DND-41 (cell line): ENCODE measurements around the gene VWC2.

Experiments used
- CTCF ChIP-seq: IDR thresholded peaks from 2 replicates; pipeline ENCODE4 v1.5.1; 2012; ENCODE audit warnings: borderline replicate concordance, low read length, moderate library complexity, mild to moderate bottlenecking; ENCODE audit not compliant: poor library complexity, severe bottlenecking; ENCODE audit errors: extremely low read depth
- EZH2 ChIP-seq: IDR thresholded peaks from 3 replicates; pipeline ENCODE4 v1.6.1; 2012; ENCODE audit warnings: borderline replicate concordance, low read depth, mild to moderate bottlenecking, moderate library complexity, low read length, inconsistent platforms; ENCODE audit not compliant: severe bottlenecking

- no peak for TF ChIP-seq CTCF
- TF ChIP-seq EZH2 = no peak
Observed at GRCh38 chr7:49822856-49823255, 49.4 kb downstream of the VWC2 start.
